ENCODE measurements around the gene EBP. TPM values are rescaled to one million over a fixed set of nuclear protein-coding genes. Genes with fewer than 3 reads are reported as not detected.
"Not testable (repeated sequence)": the region's sequence is repeated elsewhere in the genome, so short reads cannot be mapped to it uniquely, and the experiment has no call there.

EBP gene
- polyA plus RNA-seq, 4 donors, result 69.2 to 76.6 (median 73.7) TPM

DNA sequence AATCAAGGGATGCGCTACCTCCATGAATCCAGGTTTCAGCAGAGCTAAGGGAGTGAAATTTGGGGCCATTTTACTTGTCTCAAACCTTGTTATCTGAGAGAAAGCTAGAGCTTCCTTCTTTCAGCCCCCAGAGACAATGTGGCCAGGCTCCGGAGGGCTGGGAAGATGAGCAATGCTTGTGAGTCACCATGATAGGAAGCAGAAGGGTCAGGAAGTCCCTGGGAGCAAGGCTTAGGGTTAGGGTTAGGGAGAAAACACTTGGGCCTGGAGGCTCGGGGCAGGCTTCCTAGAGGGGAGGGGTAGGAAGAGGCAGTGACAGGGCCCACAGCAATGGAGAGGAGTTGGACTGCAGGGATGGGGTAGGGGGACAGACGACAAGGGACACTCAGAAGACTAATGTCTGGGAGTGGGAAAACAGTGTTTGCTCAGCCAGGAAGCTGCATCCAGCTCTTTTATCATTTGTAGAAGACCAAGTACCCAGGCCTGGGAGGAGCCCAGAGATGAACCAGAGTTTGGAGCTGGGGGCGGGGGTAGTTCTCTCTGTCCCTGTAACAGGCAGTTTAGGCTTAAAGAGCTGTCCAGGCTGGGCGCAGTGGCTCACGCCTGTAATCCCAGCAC is 29.2 kb upstream of the EBP start:
- no peak for DNase-seq (ENCODE audit: low read depth in 4 of 4, low spot score in 2 of 4)

DNA sequence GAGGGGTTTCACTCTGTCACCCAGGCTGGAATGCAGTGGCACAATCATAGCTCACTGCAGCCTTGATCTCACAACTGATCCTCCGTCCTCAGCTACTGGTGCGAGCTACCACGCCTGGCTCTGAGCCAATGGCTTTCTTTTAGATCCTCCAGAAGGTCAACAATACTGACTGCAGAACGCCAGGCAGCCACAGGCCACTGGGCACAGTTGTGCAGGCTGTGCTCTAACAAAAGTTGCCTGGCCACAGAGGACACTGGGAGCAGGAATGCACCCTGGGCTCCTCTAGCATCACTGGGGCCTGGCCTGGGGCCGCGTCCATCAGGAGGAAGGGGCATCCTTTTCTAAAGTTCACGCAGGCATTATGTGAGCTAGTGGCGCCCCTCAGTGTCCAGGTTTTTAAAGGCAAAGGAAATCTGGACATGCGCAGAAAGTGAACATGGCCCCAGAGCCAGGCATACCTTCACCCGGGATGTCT is 27.7 kb upstream of the EBP start:
- no peak for DNase-seq (ENCODE audit: low read depth in 4 of 4, low spot score in 2 of 4)

DNA sequence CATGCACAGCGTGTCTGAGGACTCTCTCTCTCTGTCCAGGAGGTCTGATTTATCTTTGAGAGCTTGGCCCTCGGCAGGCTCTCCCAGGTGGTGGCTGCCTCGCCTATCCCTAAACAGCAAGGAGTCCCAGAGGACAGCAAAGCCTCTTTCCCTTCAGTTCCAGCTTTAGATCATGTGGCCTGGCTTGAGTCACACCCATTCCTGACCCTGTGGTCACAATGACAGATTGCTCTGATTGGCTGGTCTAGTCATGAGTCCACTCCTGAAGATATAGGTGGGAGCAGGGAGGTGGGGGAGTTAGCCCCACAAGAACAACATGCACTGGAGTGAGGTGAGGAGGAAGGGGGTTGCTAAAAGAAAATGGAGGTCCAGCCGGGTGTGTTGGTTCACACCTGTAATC is 24.9 kb upstream of the EBP start:
- no peak for DNase-seq (ENCODE audit: low read depth in 4 of 4, low spot score in 2 of 4)

DNA sequence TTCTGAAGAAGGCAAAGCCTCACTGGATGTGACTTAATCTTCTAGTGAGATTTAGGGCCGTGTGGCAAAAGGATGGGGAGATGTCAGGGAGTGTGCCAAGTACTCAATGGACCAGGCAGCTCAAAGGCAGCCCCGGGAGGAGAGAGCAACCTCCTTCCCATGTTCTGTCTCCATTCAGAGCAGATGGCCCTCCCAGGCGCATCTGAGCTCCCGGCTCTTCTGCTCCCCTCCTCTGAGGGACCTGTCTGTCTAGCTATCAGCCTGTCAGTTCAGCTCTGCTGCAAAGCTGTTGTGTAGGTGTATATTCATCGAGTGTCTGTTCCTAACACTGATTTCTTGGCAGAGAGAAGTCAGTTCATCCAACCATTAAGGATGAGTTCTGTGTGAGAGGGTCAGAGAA is 23.7 kb upstream of the EBP start:
- DNase-seq (ENCODE audit: low read depth in 4 of 4, low spot score in 2 of 4), result no peak

DNA sequence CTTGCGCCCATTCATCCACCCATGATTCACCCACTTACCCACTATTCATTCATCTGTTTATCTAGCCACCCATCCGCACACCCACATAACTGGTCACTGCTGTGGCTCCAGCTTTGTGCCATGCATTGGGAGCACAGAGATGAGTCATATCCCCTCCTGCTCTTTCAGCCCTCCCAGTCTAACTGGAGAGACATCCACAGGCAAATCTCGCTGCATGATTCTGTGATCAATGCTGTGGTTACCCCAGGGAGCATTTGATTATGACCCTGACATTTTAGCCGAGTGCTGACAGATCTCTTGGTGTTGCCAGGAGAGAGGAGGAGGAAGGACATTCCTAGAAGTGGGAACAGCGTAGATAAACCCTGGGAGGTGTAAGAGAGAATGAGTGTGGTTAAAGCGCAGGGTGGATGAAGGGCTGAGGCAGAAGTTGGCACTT is 23.2 kb upstream of the EBP start:
- no peak for DNase-seq (ENCODE audit: low read depth in 4 of 4, low spot score in 2 of 4)

DNA sequence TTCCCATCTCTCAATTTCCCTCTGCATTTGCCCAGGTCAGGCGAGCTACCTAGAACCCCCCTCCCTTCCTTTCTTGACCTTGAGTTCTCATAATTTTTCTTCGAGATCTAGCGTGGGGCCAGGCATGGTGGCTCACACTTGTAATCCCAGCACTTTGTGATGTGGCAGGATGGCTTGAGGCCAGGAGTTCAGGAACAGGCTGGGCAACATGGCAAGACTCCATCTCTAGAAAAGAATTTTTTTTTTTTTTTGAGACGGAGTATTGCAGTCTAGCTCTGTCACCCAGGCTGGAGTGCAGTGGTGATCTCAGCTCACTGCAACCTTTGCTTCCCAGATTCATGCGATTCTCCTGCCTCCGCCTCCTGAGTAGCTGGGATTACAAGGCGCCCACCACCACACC is 17.3 kb upstream of the EBP start:
- DNase-seq (ENCODE audit: low read depth in 4 of 4, low spot score in 2 of 4), result no peak

DNA sequence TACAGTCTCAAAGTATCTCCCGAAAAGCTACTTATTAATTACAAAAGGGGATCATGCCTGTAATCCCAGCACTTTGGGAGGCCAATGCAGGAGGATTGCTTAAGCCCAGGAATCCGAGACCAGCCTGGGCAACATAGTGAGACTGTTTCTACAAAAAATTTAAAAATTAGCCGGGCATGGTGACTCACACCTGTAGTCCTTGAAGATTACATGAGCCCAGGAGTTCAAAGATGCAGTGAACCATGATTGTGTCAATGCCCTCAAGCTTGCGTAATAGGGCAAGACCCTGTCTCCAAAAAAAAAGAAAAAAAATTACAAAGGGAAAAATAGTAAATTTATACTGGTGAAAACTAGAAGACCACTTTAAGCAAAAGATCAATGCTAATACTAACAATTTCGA is 16.1 kb upstream of the EBP start:
- no peak for DNase-seq (ENCODE audit: low read depth in 4 of 4, low spot score in 2 of 4)

DNA sequence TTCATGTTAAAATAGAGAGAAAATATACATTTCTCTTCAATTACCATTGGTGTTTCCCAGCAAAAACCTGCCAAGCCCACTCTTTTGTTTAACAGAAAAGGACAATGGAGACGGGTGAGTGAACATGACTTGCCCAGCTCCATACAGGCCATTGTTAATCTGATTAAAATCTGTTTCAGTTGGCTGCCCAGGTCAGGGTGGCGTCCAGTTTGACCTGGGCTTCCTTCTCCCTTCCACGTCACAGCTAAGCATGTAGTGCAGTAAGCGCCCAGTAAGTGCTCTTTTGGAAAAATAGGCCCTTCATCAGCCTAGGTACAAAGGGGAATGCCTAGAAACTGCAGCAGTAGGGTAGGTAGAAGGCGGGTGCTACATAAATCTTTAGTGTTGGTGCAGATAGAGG is 14.4 kb upstream of the EBP start:
- no peak for DNase-seq (ENCODE audit: low read depth in 4 of 4, low spot score in 2 of 4)

DNA sequence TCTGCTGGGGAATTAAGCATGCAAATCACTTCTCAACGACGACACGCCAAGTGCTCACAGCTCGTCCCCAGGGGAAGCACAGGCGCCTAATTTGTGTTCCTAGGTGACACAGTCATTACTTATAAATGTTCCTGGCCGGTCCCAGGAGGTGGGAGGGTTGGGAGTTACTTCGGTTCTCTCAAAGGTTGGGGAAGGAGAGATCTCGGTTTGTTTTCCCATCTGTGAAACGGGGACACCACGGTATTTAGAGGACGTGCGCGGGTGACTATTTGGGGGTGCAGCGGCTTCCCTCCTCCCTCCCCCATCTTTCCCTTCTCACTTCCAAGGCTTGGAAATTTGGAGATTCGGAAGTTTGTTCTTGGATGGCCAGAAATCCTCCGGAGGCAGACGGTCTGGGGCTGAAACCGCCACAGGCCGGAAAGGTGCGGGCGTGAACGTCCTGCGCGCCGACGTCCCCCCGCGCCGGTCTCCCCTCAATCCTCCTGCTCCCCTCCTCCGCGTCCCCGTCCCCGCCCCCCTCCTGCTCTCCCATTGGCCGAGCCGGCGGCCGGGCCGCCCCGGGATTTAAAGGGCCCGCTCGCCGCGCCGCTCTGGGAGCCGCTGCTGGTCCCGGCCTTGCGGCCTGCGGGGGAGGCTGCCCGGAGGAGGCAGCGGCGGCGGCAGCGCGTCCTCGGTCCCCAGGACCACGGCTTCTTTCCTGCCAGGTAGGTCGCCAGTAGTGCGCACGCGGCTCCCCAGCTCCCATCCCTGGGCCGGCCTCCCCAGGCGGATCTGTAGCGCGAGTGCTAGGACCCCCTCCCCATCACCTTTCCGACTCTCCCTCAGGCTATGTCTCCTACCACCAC is 13.0 kb upstream of the EBP start, which contains the start of gene PORCN:
Gene PORCN (plus strand): TSS at position 593 of the 845 bp plus-strand sequence. CDS start 829 bp downstream, outside the sequence.
- peak in 2 of 4 donors; percentile 24 to 55 for DNase-seq (ENCODE audit: low read depth in 4 of 4, low spot score in 2 of 4)

DNA sequence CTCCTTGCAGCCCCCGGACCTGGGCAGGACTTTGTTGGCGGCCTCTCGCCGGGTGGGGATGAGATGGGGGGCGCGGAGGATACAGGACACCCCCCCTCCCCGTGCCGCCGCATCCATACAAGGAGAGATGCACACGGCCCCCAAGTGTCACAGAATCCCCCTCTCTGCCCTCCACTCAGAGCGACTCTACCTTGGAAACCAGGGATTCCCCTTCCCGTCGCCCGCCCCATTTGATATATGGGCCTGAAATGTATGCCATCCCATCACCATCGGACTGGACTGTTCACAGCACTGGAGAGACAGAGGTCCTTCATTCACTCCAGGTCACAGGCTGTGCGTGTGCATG is 12.4 kb upstream of the EBP start:
- DNase-seq (ENCODE audit: low read depth in 4 of 4, low spot score in 2 of 4), result no peak

DNA sequence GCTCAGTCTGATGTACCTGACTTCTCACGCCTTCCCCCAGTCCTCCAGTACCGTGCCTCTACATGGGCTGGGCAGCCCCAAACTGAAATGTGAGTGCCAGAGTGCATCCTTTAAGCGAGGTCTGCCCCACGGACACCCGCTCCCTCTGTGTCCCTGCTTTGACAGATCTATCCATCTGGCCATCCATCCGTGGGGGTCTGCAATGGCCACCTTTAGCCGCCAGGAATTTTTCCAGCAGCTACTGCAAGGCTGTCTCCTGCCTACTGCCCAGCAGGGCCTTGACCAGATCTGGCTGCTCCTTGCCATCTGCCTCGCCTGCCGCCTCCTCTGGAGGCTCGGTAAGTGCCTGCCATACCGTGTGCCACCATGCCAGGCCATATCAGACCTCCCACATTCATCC is 12.0 kb upstream of the EBP start:
- no peak for DNase-seq (ENCODE audit: low read depth in 4 of 4, low spot score in 2 of 4)

DNA sequence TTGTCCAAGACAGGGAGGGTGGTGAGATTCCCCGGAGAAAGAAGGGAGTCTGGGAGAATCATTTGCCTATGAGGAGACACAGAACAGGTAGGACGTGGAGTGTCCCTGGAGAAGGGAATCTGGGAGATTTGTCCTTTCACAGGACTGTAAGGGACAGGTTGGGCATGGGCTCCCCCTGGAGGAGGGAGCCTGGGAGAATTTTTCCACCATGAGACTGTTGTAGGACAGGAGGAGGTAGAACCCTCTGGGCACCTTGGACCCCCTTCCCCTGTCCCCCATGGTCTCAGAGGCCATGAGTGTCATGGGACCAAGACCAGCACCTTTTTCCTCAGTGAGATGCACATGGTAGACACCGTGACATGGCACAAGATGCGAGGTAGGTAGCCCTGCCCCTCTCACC is 10.0 kb upstream of the EBP start:
- DNase-seq (ENCODE audit: low read depth in 4 of 4, low spot score in 2 of 4), result no peak

DNA sequence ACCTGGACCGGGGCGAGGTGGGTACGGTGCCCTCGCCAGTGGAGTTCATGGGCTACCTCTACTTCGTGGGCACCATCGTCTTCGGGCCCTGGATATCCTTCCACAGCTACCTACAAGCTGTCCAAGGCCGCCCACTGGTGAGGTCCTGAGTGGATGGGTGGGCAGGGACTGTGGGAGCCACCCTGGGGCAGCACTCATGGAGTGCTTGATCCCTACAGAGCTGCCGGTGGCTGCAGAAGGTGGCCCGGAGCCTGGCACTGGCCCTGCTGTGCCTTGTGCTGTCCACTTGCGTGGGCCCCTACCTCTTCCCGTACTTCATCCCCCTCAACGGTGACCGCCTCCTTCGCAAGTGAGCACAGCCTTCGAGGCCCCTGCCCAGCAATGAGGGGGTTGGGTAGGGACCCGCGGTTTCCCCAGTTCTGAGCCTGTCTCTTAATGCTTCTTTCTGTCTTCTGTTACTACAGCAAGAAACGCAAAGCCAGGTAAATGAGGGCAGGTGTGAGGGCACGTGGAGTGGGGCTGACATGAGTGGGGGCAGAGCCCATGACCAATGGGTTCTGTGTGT is 9.2 kb upstream of the EBP start:
- DNase-seq (ENCODE audit: low read depth in 4 of 4, low spot score in 2 of 4), result no peak

DNA sequence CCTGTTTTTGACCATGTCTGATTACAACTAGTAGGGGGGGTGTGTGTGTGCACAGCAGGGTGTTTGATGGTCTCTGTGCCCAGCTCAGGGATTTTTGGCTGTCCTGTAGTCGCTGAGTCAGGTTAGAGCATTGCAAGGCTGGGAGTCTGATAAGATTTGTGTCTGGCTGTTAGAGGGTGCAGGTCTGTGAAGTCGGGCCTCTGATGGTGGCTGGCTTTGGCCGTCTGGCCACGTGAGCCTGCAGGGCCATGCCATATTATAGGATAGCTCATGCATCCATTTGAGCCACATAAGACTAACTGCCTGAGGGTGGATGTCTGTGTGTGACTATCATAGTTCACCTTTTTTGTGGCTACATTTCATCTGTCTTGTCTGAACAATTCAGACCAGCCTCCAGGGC is 7.9 kb upstream of the EBP start:
- no peak for DNase-seq (ENCODE audit: low read depth in 4 of 4, low spot score in 2 of 4)

DNA sequence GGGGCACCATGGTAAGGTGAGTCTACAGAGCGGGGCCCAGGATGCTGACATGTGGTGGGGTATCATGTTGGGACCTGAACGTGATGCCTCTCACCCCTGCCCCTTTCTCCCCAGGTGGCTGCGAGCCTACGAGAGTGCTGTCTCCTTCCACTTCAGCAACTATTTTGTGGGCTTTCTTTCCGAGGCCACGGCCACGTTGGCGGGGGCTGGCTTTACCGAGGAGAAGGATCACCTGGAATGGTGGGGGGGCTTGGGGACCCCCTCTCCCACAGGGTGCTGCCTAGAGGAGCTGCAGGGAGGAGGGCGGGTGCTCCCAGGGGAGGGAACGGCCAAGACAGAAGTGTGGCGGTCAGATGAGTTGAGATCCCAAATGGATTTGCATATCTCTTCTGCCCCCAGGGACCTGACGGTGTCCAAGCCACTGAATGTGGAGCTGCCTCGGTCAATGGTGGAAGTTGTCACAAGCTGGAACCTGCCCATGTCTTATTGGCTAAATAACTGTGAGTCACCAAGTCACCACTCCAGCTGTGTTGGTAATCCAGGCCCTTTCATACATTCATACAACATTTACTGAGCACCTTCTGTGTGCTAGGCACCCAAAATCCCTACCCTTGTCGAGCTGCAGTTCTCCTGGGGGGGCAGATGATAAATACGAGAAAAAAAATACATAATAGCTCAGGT is 7.3 kb upstream of the EBP start:
- DNase-seq (ENCODE audit: low read depth in 4 of 4, low spot score in 2 of 4), result no peak

DNA sequence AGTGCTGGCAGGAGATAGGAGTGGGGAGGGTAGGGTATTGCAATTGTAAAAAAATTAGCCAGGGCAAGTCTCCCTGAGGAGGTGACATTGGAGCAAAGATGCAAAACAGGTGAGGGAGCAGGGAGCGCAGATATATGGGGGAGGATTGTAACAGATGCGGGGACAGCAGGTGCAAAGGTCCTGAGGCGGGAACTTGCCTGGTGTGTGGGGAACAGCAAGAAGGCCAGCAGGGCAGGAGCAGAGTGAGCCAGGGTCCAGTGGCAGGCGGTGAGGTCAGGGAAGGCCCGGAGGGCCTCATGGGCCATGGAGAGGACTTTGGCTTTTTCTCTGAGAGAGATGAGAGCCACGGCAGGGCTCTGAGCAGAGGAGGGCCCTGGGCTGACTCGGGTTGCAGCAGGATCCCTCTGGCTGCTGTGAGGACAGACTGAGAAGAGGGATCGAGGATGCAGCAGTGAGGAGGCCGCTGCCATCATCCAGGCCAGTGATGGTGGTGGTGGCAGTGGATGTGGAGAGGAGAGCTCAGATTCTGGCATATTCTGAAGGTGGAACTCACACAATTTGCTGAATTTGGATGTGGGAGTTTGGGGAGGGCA is 6.6 kb upstream of the EBP start:
- DNase-seq (ENCODE audit: low read depth in 4 of 4, low spot score in 2 of 4), result no peak

DNA sequence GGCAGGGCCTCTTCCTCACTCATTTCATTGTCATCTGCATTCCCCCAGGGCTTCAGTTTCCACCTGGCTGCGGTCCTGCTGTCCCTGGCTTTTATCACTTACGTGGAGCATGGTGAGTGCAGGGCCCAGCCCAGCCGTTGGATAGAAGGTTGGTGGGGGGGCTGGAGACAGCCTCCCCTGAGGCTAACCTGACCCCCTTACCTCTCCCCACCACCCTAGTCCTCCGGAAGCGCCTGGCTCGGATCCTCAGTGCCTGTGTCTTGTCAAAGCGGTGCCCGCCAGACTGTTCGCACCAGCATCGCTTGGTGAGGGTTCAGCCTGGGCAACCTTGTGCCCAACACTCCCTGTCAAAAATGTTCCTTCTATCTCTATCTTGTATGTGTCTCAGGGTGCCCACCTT is 5.8 kb upstream of the EBP start:
- no peak for DNase-seq (ENCODE audit: low read depth in 4 of 4, low spot score in 2 of 4)

DNA sequence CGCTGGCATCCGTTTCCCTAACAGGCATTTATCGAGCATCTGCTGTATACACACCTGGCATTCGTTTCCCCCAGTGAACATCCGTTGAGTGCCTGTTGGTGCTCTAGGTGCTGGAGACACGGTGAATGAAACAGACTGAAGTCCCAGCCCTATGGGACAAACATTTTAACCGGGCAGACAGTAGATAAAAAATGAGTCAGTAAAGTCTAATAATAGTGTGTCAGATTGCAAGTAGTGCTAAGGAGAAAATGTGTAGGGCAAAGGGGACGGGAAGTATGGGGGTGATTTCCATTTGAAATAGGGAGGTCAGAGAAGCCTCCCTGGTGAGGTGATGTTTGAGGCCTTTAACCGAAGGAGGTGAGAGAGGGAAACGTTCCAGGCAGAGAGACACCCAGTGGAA is 5.3 kb upstream of the EBP start:
- DNase-seq (ENCODE audit: low read depth in 4 of 4, low spot score in 2 of 4), result no peak

DNA sequence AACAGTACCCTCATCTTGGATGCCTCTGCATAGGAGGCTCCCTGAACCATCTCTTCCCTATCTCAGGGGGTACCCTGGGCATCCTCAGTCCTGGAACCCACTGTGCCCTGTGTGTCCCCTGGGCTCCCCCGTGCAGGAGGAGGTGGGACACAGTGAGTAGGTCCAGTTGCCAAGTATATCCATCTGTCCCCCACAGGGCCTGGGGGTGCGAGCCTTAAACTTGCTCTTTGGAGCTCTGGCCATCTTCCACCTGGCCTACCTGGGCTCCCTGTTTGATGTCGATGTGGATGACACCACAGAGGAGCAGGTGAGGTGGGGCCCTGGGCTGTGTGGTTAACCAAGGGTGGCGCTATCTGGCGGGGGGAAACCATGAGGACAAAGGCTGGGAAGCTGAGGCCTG is 4.6 kb upstream of the EBP start:
- no peak for DNase-seq (ENCODE audit: low read depth in 4 of 4, low spot score in 2 of 4)

DNA sequence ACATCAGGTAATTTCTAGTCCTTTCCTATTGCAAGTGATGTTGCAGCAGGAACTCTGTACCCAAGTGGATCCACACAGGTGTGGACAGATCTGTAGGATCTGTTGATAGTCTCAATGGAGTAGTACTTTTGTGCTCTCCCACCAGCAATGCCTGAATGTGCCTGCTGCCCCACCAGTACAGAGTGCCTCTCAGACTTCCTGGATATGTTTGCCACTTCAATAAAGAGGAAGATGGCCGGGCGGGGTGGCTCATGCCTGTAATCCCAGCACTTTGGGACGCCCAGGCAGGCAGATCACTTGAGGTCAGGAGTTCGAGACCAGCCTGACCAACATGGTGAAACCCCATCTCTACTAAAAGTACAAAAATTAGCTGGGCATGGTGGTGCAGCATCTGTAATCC is 2.1 kb upstream of the EBP start:
- not testable (repeated sequence) for DNase-seq (ENCODE audit: low read depth in 4 of 4, low spot score in 2 of 4)

DNA sequence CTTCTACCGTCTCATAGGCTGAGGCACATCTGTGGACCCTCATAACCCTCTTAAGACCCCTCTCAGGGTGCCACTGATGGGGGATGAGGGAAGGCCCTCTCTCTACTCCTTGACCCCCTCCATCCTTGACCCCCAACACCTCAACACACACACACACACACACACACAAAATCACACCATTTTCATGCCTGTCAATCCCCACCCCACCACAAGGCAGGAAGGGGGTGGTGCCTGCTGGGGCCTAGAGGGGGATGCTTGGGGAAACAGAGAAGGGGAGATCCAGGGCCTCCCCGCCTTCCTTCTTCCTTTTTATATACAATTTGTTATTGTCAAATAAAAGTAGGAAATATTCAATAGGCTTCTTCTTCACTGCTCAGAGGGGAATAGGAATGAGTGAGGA is 1.2 kb upstream of the EBP start:
- DNase-seq (ENCODE audit: low read depth in 4 of 4, low spot score in 2 of 4), result no peak
